GM18909 (cell line): ENCODE measurements around the gene IFT88.
A peak's percentile ranks its signal among the peaks of the same experiment; 100 is the strongest.

Experiments
- ATAC-seq: cut with Tn5 transposase; IDR thresholded peaks from one replicate; pipeline ENCODE4 v1.9.1; 2021; ENCODE audit warnings: mild to moderate bottlenecking; ENCODE audit not compliant: unreplicated experiment, poor library complexity

The IFT88 gene

DNA sequence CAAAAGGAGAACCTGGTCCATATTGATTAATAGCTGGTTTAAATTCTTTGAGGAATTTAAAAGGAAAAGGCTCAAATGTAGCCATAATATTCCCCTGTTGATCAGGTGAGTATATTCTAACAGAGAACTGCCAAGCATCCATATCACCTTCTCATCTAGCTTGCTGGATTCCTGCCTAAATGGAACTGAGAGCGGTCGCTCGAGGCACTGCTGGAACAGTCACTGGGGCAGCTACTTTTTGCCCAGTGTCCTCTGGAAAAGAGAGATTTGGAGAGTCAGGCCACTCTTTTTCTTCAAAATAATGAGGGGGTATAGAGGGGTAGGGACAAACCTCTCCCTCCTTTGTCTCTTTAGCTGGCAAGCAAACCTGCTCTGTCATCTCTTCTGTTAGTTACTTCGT is 117.1 kb downstream of the IFT88 start:
- ATAC-seq = no peak

DNA sequence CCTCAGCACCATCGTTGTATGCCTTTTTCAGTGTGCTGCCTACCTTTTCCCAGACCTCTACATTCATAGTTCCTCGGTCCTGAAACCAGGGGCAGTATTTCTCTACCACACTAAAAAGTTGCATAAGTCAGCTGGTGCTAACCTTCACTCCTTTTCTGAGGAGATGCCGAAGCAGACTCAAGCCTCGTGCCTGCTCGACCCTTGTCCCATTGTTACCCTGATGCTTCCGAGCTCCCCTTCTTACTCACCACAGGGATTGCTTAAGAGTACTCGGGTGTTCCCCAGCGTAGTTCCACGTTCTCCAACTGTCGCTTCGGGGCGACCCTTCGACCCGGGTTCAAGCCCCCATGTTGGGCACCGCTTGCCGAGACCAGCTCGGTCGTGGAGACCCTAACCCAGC is 117.6 kb downstream of the IFT88 start:
- no peak for ATAC-seq

DNA sequence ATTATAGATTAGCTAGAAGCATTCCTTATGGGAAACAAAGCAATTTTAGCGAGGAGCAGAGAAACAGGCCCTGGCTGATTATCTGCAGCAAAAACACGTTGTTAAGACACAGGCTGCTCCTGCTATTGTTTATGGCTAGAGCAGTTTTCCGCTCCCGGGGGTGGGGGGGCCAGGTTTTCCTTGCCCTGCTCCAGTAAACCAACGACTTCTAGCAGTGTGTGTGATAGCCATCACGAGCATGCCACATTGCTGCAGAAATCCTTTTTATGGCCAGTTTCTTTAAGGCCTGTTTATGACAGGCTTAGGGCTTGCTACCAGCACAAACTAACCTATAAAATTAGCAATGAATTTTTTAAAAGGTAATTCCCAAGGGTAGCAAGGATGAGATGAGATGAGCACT is 118.1 kb downstream of the IFT88 start:
- ATAC-seq = no peak

DNA sequence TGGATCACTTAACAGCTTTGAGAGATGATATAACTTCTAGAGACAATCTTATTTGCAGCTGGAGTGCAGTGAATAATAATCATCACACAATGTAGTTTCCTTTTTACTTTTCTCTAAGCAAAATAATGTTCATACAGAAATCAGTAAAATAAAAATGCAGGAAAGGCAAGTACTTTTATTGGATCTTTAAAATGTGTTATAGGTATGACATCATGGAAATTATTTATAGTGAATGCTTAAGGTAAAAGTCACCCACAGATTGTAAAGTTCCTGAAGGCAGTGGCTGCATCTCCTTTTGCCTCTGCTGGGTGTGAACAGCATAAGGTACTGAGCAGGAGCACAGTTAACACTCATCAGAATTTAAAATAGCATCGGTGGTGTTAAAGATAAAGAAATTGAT is 119.2 kb downstream of the IFT88 start:
- no peak for ATAC-seq

DNA sequence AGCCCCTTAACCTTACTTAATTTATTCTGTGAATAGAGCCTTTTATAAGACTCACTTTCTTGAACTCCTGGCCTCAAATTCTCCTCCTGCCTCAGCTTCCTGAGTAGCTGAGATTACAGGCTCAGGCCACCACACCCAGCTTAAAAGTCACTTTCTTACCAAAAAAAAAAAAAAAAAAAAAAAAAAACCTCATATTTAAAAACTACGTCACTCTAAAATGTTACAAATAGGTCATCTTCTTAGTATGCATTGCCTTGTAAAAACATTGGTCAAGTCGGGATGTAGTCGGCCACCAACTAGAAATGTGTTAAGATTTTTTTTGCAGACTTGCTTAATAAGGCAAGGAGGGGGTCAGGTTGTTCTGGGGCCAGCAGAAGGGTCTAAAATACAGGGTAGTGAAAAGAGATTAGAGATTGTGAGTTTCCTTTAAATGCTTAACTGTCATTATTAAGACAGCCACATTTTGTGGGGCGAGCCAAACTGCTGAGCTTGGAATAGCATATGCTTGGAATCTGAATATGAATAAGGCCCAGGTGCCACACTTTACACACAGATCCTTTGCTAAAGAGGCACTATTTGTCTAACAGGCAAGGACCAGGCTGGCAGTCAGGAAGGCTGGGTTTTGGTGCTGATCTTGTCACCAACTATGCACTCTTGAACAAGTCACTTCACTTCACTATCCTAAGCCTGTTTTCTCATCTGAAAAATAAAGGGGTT is 120.1 kb downstream of the IFT88 start:
- ATAC-seq = no peak

DNA sequence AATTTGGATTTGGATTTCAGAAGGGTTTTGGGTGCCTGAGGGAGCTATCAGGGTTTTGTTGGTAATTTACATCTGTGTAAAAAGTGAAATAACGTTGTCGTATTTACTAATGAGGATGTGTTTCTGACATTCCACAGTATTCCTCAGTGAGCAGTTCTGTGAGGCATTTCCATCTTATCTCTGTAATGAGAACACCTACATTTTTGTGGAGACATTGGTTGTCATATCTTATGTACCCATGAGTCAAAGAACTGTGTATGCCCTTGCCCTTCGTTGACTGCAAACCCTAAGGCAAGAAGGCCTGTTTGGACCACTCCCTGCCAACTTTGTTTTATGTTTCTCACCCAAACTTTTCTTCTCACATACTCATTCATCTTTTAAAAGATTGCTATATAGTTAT is 122.3 kb downstream of the IFT88 start:
- ATAC-seq = no peak

DNA sequence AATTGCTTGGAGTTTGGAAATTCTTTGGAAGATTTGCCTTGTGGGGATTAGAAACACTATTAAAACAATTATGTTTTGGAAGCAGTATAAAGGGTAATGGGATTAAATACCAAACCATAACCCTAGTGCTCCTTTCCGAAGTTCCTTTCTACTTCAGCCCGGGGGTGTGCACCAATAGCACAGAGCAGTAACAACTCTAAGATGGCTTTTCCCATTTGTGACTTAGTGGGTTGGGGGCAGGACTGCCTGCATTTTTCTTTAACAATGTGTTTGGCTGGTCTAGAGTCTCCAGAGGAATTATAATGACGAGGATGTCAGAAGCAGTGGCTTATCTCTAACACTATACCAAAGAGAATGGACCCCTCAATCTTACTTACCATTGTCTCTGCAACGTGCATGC is 124.7 kb downstream of the IFT88 start:
- no peak for ATAC-seq

DNA sequence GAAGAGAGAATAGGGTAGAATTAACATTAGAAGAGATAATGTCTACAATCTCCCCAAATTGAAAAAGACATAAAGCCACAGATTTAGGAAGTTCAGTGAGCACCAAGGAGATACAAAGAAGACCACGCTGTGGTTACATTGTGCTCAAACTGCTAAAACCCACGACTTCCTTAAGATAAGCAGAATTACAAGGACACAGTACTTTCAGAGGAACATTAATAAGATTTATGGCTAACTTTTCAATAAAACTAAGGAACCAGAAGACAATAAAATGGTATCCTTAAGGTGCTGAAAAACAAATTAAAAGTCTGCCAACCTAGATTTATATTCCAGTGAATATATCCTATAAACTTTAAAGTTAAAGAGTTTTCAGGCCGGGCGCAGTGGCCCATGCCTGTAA is 129.1 kb downstream of the IFT88 start:
- ATAC-seq = no peak

DNA sequence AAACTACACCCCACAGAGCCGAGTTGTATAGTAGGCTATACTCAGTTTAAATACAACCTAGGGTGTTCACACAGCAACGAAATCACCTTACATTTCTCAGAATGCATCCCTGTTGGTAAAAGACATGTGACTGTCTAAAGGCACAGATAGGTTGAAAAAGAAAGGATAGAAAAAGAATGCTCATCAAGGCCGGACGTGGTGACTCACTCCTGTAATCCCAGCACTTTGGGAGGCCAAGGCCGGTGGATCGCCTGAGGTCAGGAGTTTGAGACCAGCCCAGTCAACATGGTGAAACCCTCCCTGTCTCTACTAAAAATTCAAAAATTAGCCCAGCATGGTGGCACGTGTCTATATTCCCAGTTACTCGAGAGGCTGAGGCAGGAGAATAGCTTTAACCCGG is 132.8 kb downstream of the IFT88 start:
- no peak for ATAC-seq

DNA sequence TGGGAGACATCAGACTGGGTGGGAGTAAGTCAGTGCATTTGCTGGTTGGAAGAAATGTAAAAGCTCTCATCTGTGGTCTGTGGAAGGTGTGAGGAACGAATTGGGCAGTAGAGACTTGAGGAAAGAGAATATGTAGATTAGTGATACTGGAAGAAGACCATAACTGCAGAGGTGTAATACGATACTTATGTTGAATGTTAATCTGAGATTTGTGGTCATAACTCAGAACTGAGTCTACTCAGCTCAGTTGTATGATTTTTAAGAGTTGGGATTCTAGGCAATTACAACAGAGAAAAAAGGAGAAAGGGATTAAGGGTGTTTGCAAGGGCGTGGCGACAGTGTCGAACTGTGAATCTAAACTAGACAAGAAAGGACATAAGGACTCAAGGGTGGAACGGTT is 133.3 kb downstream of the IFT88 start:
- no peak for ATAC-seq

DNA sequence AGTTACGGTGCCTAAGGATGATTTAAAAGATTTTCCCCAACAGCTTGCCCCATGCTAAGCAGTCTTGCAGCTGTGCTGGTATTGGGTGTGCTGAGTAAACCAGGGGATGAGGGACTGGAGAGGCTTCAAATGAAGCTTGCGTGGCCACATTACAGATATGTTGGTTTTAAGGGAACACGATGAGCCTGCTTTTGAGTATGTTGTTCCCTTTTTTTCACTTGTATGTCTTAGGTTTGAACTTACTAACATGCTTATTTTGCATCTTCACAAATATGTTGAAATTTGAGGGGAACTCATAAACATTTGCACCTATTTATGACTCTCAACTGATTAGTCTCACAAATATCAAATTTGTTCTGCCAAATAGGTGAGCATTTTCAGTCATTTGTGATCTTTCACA is 134.5 kb downstream of the IFT88 start:
- ATAC-seq = no peak

DNA sequence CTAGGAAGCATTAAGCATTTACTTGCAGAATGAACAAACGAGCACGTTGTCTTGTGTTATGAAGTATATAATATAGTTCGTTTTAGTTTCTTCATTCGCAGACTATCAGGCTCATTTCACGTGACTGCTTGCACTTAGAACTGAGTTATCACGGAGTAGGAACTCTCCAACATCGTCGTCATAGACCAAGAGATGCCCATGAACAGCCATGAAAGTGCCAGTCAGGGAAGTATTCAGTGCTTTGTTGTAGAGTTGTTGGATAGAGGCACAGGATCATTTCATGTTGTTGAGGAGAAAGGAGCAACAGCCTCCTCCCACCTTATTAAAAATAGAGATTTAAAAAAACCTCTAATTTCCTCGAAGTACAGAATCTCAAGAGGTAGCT is 135.6 kb downstream of the IFT88 start:
- ATAC-seq = no peak

DNA sequence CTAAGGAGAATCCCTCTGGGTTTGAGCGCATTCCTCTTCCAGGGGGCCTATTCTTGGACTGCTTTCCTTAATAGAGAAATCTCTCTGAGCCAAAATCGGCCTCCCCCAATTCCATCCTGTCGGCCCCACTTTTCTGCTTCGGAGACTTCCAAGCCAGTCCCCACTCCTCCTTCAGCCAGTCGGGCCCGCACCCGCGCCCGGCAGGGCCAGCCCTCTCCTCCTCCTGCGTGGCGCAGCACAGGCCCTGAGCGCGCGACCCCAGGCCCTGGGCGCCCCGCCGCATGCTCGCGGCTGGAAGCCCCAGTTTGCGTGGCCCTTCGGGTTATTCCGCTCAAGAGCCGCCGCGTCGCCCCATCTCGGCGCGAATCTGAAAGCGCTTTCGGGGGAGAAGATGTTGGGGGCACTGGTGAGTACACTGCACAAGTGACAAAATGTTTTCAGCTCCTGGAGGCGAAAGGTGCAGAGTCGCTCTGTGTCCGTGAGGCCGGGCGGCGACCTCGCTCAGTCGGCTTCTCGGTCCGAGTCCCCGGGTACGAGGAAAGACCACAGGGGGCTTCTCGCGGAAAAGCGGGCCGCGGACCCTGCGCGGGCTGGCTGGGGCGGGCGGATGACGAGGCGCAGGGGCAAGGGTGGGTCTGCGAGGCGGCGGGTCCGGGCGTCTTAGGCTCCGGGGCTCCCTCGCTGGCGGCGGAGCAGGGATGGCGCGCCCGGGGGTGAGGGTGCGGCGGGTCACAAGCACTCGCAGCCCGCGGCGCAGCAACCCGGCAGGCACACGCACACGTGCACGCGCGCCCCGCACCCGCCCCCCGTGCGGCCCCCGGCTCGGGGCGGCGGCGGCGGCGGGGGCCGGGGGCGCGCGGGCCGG is 136.2 kb downstream of the IFT88 start, which contains the start of gene IL17D:
TSS of gene IL17D (plus strand) at position 785 of the 865 bp plus-strand sequence. CDS start 303 bp downstream, outside the sequence.
- ATAC-seq = peak; percentile 32

DNA sequence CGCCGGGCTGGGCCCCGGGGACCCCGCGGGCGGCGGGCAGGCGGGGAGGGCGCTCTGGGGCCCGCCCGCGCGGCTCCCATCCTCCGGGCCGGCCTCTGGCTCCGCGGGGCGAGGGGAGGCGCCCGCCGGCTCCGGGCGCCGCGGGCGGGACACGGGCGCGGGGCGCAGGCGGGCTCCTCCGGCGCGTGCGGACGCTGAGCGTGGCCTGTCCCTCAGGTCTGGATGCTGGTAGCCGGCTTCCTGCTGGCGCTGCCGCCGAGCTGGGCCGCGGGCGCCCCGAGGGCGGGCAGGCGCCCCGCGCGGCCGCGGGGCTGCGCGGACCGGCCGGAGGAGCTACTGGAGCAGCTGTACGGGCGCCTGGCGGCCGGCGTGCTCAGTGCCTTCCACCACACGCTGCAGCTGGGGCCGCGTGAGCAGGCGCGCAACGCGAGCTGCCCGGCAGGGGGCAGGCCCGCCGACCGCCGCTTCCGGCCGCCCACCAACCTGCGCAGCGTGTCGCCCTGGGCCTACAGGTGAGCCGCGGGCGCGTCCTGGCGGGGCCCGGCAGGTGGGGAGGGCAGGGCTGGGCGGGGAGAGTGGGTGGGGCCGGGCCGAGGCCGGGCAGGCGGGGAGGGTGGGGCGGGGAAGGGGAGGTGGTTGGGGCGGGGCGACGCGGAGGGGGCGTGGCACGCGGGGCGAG is 137.0 kb downstream of the IFT88 start:
- ATAC-seq = peak; percentile 90

DNA sequence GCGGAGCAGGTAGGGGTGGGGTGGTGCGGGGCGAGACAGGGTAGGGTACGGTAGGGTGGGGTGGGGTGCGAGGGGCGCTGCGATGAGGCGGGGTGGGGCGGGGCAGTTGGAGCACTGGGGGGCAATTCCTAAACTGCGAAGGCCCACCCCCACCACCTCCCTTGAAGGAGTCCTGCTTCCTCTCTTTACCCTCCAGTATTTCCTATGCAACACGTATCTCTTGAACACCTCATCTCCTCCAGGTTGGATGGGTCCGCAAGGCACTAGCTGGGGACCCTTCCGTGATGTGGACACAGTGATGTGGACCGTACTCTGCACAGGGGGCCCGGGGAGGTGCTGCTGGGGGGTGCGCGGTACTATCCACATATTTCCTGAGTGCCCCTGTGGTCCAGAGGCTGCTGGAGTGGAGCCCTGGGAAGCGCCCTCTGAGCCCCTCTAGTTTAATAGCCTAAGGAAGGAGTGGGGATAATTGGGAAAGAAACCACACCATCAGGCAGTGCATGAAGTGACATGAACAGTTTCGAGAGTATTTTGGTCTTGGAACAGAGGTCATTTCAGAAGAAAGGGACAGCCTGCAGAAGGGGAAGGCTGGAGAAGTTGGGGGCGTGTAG is 137.6 kb downstream of the IFT88 start:
- ATAC-seq = no peak

DNA sequence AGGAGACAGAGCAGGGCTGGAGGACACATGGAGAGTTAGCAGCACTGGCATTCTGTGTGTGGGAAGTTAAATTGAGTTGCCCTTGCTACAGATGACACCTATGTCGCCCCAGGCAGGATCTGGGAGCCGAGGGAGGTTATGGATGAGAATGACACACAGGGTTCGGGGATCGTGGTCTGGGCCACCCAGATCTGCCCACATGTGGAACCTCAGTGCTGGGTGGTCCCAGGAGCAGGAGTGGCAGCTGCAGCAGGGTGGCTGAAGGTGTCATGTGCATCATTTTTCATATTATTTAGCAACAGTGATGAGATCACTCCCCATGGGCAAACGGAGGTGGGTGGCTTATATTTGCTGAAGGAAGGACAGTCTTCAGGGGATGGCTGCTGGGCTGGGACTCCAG is 139.7 kb downstream of the IFT88 start:
- no peak for ATAC-seq

DNA sequence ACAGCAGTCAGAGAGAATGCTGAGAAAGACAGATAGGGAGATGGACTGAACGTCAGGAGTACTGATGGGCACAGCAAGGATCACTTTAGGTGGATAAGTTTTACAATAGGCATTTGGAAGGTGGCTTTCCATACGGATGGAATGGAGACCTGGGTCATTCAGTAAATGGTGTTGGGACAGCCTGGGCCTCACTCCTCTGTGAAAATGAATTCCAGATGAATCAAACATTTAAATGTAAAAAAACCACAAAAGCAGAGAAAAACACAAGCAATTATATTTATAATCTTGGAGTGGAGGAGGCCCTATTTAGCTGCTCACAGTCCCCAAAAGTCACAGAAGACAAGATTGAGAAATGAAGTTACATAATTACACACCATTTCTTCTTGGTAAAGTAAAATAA is 141.3 kb downstream of the IFT88 start:
- no peak for ATAC-seq

DNA sequence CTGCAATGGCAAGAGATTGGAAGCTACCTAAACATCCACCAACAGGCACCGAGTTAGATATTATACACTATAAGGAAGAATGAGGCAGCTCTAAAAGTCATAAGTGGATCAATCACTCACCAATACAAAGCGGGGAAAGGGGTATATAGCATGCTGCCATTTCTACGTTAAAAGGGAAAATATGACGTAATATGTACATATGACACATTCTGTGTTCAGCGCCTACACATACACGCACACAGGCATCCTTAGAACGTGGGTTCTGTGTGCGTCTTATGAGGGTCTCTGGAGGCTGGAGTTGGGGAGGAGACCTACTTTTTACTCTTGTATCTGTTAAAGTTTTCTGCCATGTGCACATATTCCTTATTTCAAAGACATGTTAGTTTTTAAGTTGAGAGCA is 142.4 kb downstream of the IFT88 start:
- no peak for ATAC-seq

DNA sequence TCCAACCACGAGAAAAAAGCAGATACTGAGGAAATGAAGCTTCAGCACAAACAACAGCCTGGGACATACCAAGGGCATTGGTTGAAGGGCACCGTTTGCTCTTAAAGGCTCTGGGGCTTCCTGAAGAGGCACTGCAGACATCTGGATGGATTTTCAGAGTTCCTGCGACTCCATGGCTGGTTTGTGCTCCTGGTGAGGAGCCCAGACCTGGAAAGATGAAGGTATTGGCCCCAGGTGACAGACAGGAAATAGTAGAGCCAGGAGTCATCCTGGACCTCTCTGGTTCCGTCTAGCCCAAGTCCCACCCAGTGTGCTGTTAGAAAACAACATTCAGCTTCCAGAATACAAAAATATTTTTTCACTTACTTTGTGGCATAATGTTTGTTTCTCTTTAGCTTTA is 142.8 kb downstream of the IFT88 start:
- no peak for ATAC-seq

DNA sequence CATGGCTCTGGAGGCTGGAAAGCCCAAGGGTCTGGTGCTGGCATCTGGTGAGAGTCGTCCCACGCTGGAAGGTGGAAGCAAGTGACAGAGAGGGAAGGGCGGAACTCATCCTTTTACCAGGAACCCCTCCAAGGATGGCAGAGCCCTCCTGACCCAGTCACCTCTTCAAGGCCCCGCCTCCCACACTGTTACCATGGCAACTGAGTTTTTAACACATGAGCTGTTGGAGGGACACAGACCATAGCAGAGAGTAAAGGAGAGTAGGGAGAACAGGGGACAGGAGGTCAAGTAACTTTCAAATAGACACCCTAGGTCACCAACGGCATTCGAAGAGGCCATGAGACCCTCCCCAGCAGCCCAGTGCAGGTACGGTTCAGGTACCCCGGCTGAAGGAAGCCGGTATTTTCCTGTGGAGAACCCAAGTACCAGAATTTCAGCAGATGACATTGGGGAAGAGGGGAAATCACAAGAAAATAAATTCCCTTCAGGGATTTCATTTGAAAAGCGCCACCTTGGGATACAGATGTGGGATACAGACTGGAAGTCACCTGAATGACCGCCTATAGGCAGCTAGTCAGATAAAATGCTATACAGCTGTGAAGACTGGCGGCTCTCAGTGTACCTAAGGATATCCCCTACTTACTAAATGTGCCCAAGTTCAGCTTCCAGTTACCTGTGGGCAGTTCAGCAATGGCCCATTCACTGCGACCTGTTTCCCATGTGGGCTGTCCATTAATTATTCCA is 144.5 kb downstream of the IFT88 start:
- ATAC-seq = no peak
